ENCODE measurements around the gene PEA15. TPM values are rescaled to one million over a fixed set of nuclear protein-coding genes. Genes with fewer than 3 reads are reported as not detected.

Gene PEA15
- total RNA-seq, 1 donor from 2014 or later = 37.4 TPM

DNA sequence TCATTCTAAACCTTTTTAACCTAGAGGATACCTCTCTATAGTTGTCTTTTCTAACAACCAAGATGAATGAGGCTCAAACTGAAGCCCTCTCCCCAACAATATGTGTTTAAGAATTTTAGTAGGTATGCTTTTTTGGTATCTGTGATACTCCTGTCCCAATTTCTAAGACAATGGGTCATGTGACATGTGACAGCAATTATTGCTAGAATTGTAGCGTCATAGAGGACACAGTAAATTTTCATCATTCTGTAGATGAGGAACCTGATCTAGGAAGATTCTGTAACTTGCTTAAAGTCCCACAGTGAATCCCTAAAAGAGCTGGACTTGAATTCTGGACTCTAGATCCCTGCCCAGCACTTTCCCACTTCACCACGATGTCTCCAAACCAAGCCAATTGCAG, 26.5 kb upstream of the PEA15 start:
- no peak for DNase-seq (ENCODE audit: low spot score in 2 of 2, unreplicated experiment in 2 of 2)
- no peaks in the 10 kb centered on the region for H3K27me3 Mint-ChIP-seq (ENCODE audit: low read depth)
- peaks cover 15% of the 10 kb centered on the region for H3K4me1 Mint-ChIP-seq
- TF ChIP-seq, protein P1, sequence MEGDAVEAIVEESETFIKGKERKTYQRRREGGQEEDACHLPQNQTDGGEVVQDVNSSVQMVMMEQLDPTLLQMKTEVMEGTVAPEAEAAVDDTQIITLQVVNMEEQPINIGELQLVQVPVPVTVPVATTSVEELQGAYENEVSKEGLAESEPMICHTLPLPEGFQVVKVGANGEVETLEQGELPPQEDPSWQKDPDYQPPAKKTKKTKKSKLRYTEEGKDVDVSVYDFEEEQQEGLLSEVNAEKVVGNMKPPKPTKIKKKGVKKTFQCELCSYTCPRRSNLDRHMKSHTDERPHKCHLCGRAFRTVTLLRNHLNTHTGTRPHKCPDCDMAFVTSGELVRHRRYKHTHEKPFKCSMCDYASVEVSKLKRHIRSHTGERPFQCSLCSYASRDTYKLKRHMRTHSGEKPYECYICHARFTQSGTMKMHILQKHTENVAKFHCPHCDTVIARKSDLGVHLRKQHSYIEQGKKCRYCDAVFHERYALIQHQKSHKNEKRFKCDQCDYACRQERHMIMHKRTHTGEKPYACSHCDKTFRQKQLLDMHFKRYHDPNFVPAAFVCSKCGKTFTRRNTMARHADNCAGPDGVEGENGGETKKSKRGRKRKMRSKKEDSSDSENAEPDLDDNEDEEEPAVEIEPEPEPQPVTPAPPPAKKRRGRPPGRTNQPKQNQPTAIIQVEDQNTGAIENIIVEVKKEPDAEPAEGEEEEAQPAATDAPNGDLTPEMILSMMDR (IDR thresholded peaks at IDR 0.05; ENCODE audit: unreplicated experiment) = no peak
- H3K4me3 Mint-ChIP-seq = no peak overlapping the region
- no peak overlapping the region for H3K27ac Mint-ChIP-seq
- H3K9me3 Mint-ChIP-seq = no peaks in the 10 kb centered on the region
- no peaks in the 10 kb centered on the region for H3K36me3 Mint-ChIP-seq

DNA sequence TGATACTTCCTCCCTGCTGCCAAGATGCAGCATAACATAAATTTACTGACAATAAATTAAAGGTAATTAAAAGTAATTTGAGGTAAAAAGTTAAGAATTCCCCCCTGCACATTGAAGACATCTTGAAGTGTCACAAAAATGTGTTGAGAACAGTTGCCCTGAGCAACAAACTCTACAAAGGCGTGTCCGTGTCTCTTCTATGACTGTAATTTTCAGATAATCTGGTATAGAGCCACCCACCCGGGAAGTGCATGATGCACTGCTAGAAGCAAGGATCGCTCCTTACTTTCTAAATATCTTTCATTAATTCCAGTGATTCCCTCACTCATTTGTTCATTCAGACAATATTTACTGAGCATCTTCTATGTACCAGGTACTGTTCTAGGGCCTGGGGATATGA, 25.8 kb upstream of the PEA15 start:
- Mint-ChIP-seq H3K4me3 (no peak overlapping the region), H3K27me3 (ENCODE audit: low read depth) (no peaks in the 10 kb centered on the region), H3K4me1 (peaks cover 15% of the 10 kb centered on the region), H3K36me3 (no peaks in the 10 kb centered on the region), H3K9me3 (no peaks in the 10 kb centered on the region), H3K27ac (no peak overlapping the region)
- DNase-seq (ENCODE audit: low spot score in 2 of 2, unreplicated experiment in 2 of 2) = no peak
- TF ChIP-seq, protein P1 (IDR thresholded peaks at IDR 0.05; ENCODE audit: unreplicated experiment) = no peak

DNA sequence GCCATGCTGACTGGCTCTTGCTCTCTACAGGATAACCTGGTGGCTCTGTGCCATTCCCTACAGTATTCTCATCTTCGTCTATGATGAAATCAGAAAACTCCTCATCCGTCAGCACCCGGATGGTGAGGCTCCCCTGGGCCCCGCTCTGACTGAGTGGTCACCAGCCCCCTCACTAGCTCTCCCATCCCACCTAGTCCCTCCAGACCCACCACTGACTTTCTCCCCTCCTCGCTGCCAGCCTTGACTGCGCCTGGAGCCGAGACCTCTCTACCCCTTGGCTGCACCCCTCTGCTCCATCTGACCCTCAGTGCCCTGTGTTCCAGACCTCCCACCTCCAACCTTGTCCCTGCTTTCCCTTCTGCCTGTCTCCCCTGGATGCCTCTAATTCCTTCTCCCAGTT, 18.9 kb upstream of the PEA15 start:
- Mint-ChIP-seq H3K9me3 (no peaks in the 10 kb centered on the region), H3K27me3 (ENCODE audit: low read depth) (no peaks in the 10 kb centered on the region), H3K4me3 (no peak overlapping the region), H3K4me1 (peaks cover 6% of the 10 kb centered on the region), H3K36me3 (no peaks in the 10 kb centered on the region), H3K27ac (no peak overlapping the region)
- TF ChIP-seq, protein P1 (IDR thresholded peaks at IDR 0.05; ENCODE audit: unreplicated experiment) = no peak
- DNase-seq (ENCODE audit: low spot score in 2 of 2, unreplicated experiment in 2 of 2) = no peak

DNA sequence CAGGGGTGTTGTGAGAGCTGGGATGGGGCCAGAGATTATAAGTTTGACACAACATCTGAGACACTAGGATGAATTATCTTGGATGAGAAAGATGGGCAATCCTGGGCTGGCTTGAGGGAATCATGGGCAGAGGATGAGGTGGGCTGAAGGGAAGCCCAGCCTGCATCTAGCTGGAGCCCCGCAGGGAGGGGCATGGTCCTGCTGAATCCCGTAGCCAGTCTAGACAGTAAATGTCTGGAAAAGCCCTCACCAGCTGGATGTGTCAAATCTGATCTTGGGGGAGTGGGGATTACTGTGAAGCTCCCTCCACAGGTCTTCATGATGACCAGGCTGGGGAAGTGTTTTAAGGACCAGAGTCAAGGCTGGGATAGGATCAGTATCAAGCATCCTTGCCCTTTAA, 18.5 kb upstream of the PEA15 start:
- H3K9me3 Mint-ChIP-seq = no peaks in the 10 kb centered on the region
- no peaks in the 10 kb centered on the region for H3K36me3 Mint-ChIP-seq
- TF ChIP-seq, protein P1 (IDR thresholded peaks at IDR 0.05; ENCODE audit: unreplicated experiment) = no peak
- DNase-seq (ENCODE audit: low spot score in 2 of 2, unreplicated experiment in 2 of 2) = no peak
- no peak overlapping the region for H3K27ac Mint-ChIP-seq
- H3K27me3 Mint-ChIP-seq (ENCODE audit: low read depth) = no peaks in the 10 kb centered on the region
- peaks cover 6% of the 10 kb centered on the region for H3K4me1 Mint-ChIP-seq
- H3K4me3 Mint-ChIP-seq = no peak overlapping the region

DNA sequence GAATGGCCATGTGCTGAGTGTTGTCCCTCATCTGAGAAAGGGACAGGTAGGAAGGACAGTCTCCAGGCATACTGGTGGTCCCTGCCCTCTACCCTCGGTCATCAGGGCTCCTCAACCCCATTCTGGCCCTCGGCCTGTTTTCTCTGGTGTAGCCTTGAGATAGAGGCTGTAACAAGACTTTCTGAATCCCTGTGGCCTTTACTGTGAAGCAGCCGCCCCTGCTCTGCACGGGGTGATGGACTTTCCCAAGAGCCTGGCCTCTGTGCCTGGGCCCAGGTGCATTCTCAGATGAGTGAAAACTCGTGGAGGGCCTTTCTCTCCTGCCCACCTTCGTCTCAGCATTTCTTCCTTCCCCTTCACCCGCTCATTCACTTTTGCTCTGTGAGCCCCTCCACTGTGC, 17.8 kb upstream of the PEA15 start:
- H3K4me3 Mint-ChIP-seq = no peak overlapping the region
- H3K27ac Mint-ChIP-seq = no peak overlapping the region
- H3K27me3 Mint-ChIP-seq (ENCODE audit: low read depth) = no peaks in the 10 kb centered on the region
- TF ChIP-seq, protein P1 (IDR thresholded peaks at IDR 0.05; ENCODE audit: unreplicated experiment) = no peak
- H3K36me3 Mint-ChIP-seq = no peaks in the 10 kb centered on the region
- H3K9me3 Mint-ChIP-seq = no peaks in the 10 kb centered on the region
- no peak for DNase-seq (ENCODE audit: low spot score in 2 of 2, unreplicated experiment in 2 of 2)
- H3K4me1 Mint-ChIP-seq = peaks cover 7% of the 10 kb centered on the region

DNA sequence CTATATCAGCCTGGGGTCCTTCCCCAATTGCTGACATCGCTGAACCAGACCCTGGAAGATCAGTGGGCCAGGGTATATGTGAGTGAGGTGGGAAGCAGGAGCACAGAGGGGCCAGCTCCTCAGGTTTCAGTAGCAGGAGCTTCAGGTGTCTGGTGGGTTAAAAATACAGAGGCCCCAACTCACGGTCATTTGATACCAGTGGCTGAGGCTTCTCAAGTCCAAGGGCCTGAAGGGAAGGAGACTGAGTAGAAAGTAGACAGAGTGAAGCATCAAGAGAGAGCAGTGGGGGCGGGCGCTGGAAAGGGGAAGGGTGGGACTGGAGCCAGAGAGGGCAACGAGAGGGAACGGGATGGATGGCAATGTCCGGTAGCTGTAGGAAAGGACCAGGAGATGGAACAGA, 16.8 kb upstream of the PEA15 start:
- no peaks in the 10 kb centered on the region for H3K27me3 Mint-ChIP-seq (ENCODE audit: low read depth)
- no peak for DNase-seq (ENCODE audit: low spot score in 2 of 2, unreplicated experiment in 2 of 2)
- TF ChIP-seq, protein P1 (IDR thresholded peaks at IDR 0.05; ENCODE audit: unreplicated experiment) = no peak
- no peak overlapping the region for H3K4me3 Mint-ChIP-seq
- H3K27ac Mint-ChIP-seq = no peak overlapping the region
- H3K4me1 Mint-ChIP-seq = peaks cover 9% of the 10 kb centered on the region
- no peaks in the 10 kb centered on the region for H3K9me3 Mint-ChIP-seq
- no peaks in the 10 kb centered on the region for H3K36me3 Mint-ChIP-seq
